Measurements from ENCODE around the gene DNASE1L3.

The DNASE1L3 gene

GRCh38 chr3:58179235-58180098 lies 31.3 kb downstream of the DNASE1L3 start:
- no peak for TF ChIP-seq FOXP2 (optimal IDR thresholded peaks at IDR 0.05; ENCODE audit: borderline replicate concordance, extremely low read depth, extremely low read length, insufficient read depth)

DNA sequence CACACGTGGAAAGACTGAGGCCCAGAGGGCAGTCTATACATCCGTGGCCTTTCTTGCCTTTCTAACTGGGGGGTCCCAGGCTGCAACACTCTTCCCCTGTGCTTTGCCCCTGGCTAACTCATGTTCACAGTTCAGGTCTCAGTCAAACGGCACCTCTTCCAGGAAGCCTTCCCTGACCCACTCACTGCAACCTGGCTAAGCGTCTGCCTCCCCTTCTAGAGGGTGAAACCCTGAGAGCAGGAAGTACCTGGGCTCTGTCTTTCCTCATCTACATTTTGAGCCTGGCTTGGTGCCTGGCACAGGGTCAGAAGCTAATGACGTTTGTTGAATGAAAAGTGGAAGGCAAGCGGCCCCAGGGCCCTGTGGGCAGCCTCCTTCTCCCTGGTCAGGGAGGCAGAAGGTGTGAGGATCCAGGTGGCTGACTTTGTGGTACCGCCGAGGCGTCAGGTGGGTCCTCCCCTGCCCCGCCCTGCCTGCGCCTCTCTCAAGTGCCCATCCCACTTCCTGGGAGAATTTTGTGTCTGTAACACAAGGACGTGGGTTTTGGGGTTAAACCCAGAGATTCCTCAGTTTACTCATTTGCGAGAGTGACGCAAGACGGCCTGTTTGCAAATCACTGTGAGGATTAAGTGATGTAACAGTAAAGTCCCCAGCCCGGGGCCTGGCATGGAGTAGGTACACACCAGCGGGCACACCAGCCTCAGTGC lies 32.1 kb downstream of the DNASE1L3 start:
- no peak for TF ChIP-seq POLR2AphosphoS5 (IDR thresholded peaks at IDR 0.05; ENCODE audit: low read depth, low read length)
- TF ChIP-seq, protein P1, sequence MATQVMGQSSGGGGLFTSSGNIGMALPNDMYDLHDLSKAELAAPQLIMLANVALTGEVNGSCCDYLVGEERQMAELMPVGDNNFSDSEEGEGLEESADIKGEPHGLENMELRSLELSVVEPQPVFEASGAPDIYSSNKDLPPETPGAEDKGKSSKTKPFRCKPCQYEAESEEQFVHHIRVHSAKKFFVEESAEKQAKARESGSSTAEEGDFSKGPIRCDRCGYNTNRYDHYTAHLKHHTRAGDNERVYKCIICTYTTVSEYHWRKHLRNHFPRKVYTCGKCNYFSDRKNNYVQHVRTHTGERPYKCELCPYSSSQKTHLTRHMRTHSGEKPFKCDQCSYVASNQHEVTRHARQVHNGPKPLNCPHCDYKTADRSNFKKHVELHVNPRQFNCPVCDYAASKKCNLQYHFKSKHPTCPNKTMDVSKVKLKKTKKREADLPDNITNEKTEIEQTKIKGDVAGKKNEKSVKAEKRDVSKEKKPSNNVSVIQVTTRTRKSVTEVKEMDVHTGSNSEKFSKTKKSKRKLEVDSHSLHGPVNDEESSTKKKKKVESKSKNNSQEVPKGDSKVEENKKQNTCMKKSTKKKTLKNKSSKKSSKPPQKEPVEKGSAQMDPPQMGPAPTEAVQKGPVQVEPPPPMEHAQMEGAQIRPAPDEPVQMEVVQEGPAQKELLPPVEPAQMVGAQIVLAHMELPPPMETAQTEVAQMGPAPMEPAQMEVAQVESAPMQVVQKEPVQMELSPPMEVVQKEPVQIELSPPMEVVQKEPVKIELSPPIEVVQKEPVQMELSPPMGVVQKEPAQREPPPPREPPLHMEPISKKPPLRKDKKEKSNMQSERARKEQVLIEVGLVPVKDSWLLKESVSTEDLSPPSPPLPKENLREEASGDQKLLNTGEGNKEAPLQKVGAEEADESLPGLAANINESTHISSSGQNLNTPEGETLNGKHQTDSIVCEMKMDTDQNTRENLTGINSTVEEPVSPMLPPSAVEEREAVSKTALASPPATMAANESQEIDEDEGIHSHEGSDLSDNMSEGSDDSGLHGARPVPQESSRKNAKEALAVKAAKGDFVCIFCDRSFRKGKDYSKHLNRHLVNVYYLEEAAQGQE (IDR thresholded peaks at IDR 0.05; ENCODE audit: insufficient read depth in 1 of 2, low read depth in 2 of 2, low read length in 2 of 2) = no peak

- TF ChIP-seq, protein P1 (IDR thresholded peaks at IDR 0.05; ENCODE audit: insufficient read depth in 1 of 2, low read depth in 2 of 2, low read length in 2 of 2) = no peak
- TF ChIP-seq FOXP2 (optimal IDR thresholded peaks at IDR 0.05; ENCODE audit: borderline replicate concordance, extremely low read depth, extremely low read length, insufficient read depth) (no peak), SIN3A (IDR thresholded peaks at IDR 0.05; ENCODE audit: borderline replicate concordance, insufficient read depth, low read length) (no peak), TAF1 (IDR thresholded peaks at IDR 0.05; ENCODE audit: borderline replicate concordance, insufficient read depth, low read length) (no peak), POLR2AphosphoS5 (IDR thresholded peaks at IDR 0.05; ENCODE audit: low read depth, low read length) (no peak)
Measured at GRCh38 chr3:58177747-58178527, 32.8 kb downstream of the DNASE1L3 start.

DNA sequence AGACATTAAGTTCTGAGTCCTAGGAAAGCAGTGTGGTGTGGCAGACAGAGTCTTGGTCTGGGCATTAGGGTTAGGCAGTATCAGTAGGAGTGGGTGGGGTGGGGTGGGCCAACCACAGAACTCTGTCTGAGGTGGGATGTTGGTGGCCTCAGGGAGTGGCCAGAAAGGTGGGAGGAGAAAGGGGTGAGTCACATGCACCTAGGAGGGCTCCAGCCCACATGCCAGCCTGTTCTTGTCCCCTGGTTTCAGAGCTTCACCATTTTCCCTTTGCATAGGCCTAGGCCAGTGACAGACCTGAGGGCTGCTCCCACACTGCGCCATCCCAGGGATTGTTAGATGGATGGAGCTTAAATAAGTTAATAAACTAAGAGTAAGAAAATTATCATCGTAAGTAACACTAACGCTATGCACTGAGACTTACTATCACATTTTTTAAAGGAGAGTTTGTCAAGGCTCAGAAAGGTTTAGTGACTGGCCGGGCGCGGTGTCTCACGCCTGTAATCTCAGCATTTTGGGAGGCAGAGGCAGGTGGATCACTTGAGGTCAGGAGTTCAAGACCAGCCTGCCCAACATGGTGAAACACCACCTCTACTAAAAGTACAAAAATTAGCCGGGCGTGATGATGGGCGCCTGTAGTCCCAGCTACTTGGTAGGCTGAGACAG lies 33.8 kb downstream of the DNASE1L3 start:
- TF ChIP-seq FOXP2 (optimal IDR thresholded peaks at IDR 0.05; ENCODE audit: borderline replicate concordance, extremely low read depth, extremely low read length, insufficient read depth) (no peak), SIN3A (IDR thresholded peaks at IDR 0.05; ENCODE audit: borderline replicate concordance, insufficient read depth, low read length) (no peak), POLR2AphosphoS5 (IDR thresholded peaks at IDR 0.05; ENCODE audit: low read depth, low read length) (no peak), TAF1 (IDR thresholded peaks at IDR 0.05; ENCODE audit: borderline replicate concordance, insufficient read depth, low read length) (no peak)
- TF ChIP-seq, protein P1 (IDR thresholded peaks at IDR 0.05; ENCODE audit: insufficient read depth in 1 of 2, low read depth in 2 of 2, low read length in 2 of 2) = no peak

GRCh38 chr3:58176185-58176530 lies 34.6 kb downstream of the DNASE1L3 start:
- TF ChIP-seq TAF1 (IDR thresholded peaks at IDR 0.05; ENCODE audit: borderline replicate concordance, insufficient read depth, low read length) = no peak
- TF ChIP-seq SIN3A (IDR thresholded peaks at IDR 0.05; ENCODE audit: borderline replicate concordance, insufficient read depth, low read length) = no peak
- TF ChIP-seq, protein P1 (IDR thresholded peaks at IDR 0.05; ENCODE audit: insufficient read depth in 1 of 2, low read depth in 2 of 2, low read length in 2 of 2) = no peak
- TF ChIP-seq FOXP2 (optimal IDR thresholded peaks at IDR 0.05; ENCODE audit: borderline replicate concordance, extremely low read depth, extremely low read length, insufficient read depth) = no peak
